ENCODE results near the gene RNASE12.

DNA sequence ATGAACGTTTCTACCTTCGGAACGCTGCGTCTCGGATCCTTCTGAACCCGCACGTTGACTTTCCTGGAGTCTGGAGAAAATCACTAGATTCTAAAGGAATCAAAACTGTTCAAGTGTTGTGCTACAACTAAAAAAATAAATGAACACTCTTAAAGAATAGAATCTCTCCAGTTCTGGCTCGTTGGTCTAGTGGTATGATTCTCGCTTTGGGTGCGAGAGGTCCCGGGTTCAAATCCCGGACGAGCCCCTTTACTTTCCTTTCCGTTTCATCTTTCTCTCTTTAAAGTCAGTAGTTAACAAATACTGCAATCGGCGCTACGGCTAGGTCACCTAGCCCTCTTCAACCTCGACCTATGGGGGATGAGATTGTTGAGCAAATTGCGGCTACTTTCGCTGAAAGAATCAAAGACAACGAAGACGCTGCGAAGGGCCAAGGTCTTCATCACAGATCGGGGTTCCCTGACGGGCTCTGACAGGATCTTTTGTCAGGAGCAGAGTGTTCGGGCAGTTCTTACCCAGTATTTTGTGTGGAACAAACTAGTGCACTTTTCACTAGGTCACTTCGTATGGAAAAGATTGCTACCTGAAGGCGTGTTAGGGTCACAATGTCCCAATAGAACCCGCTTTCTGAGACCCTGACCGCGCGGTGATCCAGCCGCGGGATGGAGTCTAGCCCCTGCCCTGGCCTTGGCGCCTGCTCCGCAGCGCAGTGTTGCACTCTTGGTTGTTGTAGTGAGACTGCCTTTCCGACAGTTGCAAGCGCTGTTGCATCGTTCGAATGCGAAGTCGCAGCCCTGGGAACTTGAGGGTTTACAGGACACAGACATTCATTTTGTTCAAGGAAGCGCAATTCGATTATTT is 41.9 kb upstream of the RNASE12 start:
- TF ChIP-seq, protein P1, sequence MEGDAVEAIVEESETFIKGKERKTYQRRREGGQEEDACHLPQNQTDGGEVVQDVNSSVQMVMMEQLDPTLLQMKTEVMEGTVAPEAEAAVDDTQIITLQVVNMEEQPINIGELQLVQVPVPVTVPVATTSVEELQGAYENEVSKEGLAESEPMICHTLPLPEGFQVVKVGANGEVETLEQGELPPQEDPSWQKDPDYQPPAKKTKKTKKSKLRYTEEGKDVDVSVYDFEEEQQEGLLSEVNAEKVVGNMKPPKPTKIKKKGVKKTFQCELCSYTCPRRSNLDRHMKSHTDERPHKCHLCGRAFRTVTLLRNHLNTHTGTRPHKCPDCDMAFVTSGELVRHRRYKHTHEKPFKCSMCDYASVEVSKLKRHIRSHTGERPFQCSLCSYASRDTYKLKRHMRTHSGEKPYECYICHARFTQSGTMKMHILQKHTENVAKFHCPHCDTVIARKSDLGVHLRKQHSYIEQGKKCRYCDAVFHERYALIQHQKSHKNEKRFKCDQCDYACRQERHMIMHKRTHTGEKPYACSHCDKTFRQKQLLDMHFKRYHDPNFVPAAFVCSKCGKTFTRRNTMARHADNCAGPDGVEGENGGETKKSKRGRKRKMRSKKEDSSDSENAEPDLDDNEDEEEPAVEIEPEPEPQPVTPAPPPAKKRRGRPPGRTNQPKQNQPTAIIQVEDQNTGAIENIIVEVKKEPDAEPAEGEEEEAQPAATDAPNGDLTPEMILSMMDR (IDR thresholded peaks at IDR 0.05 in 2 of 3, conservative IDR thresholded peaks at IDR 0.05 in 1 of 3; ENCODE audit: insufficient read depth in 2 of 3, low read depth in 1 of 3, low read length in 3 of 3): no peak
- TF ChIP-seq MYNN (IDR thresholded peaks at IDR 0.05) (no peak), MYNN (CRISPR knock-in tag; IDR thresholded peaks at IDR 0.05) (no peak), ZFP36 (IDR thresholded peaks at IDR 0.05; ENCODE audit: low read depth, low read length, partially characterized antibody) (no peak), KAT2B (IDR thresholded peaks at IDR 0.05; ENCODE audit: low read depth, low read length) (no peak), MEF2D (tag; conservative IDR thresholded peaks at IDR 0.05; ENCODE audit: low read depth) (no peak)
- TF ChIP-seq, protein P2, sequence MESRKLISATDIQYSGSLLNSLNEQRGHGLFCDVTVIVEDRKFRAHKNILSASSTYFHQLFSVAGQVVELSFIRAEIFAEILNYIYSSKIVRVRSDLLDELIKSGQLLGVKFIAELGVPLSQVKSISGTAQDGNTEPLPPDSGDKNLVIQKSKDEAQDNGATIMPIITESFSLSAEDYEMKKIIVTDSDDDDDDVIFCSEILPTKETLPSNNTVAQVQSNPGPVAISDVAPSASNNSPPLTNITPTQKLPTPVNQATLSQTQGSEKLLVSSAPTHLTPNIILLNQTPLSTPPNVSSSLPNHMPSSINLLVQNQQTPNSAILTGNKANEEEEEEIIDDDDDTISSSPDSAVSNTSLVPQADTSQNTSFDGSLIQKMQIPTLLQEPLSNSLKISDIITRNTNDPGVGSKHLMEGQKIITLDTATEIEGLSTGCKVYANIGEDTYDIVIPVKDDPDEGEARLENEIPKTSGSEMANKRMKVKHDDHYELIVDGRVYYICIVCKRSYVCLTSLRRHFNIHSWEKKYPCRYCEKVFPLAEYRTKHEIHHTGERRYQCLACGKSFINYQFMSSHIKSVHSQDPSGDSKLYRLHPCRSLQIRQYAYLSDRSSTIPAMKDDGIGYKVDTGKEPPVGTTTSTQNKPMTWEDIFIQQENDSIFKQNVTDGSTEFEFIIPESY (CRISPR knock-in tag; IDR thresholded peaks at IDR 0.05): no peak; the same call in 1 of the 2 replicates

Data from K562 (cell line).